Retinal pigment epithelial cell (primary cell): ENCODE results near the gene PARN.
"Not testable (repeated sequence)": the region's sequence is repeated elsewhere in the genome, so short reads cannot be mapped to it uniquely, and the experiment has no call there.

Experiments used
- DNase-seq: peaks from one replicate; pipeline ENCODE4 v3.0.0-alpha.2; 2010; ENCODE audit warnings: low read depth
- H3K4me3 ChIP-seq: 2 replicates; pipeline ENCODE4 v1.5.1; 2011; ENCODE audit warnings: mild to moderate bottlenecking, low read length, control low read depth, moderate library complexity
- CTCF ChIP-seq: conservative IDR thresholded peaks from 2 replicates; pipeline ENCODE4 v1.5.1; 2011; ENCODE audit warnings: low read depth, low read length, control low read depth, inconsistent platforms

The PARN gene

GRCh38 chr16:14641926-14642325 is 11.9 kb upstream of the PARN start:
- no peak for TF ChIP-seq CTCF
- no peak overlapping the region for H3K4me3 ChIP-seq
- DNase-seq, result no peak

- no peak overlapping the region for H3K4me3 ChIP-seq
- no peak for TF ChIP-seq CTCF
- no peak for DNase-seq
These were observed 11.1 kb upstream of the PARN start for GRCh38 chr16:14641206-14641605.

- DNase-seq, result no peak
- TF ChIP-seq CTCF, result no peak
- H3K4me3 ChIP-seq, result no peak overlapping the region
These were observed 10.5 kb upstream of the PARN start for GRCh38 chr16:14640538-14640937.

- not testable (repeated sequence) for DNase-seq, H3K4me3 ChIP-seq
These were observed 6.8 kb upstream of the PARN start for GRCh38 chr16:14636951-14637240.

GRCh38 chr16:14636179-14636950 is 6.3 kb upstream of the PARN start:
- not testable (repeated sequence) for H3K4me3 ChIP-seq
- DNase-seq, result peak; percentile 35

GRCh38 chr16:14635395-14636165 is 5.5 kb upstream of the PARN start:
- no peak for DNase-seq
- no peak overlapping the region for H3K4me3 ChIP-seq
- TF ChIP-seq CTCF, result no peak

GRCh38 chr16:14634389-14634725 is 4.3 kb upstream of the PARN start:
- no peak for TF ChIP-seq CTCF
- peak overlapping the region; percentile 94 for H3K4me3 ChIP-seq
- no peak for DNase-seq

GRCh38 chr16:14632693-14633569 is 2.9 kb upstream of the PARN start, which contains the start of gene BFAR:
Gene BFAR (plus strand): TSS chr16:14632951. CDS start chr16:14644347, 11,396 bp downstream.
- peak; percentile 71 for DNase-seq
- peak within 1 kb of the TSS; percentile 94 for H3K4me3 ChIP-seq
- no peak for TF ChIP-seq CTCF

- peak overlapping the region; percentile 32 for H3K4me3 ChIP-seq
- not testable (repeated sequence) for DNase-seq
These were observed 715 bp upstream of the PARN start for GRCh38 chr16:14630620-14631330.
